WTC11 (cell line): Measurements from ENCODE around the gene NUTM2B. TPM values are rescaled to one million over a fixed set of nuclear protein-coding genes. Genes with fewer than 3 reads are reported as not detected.
"Not testable (repeated sequence)": the region's sequence is repeated elsewhere in the genome, so short reads cannot be mapped to it uniquely, and the experiment has no call there.

Source experiments
- ATAC-seq: fragments of 200-7000 bp; cut with Tn5 transposase; 2 replicates; pipeline ENCODE4 v1.10.0; 2021; ENCODE audit warnings: mild to moderate bottlenecking, moderate library complexity
- CTCF ChIA-PET: fragments of 300-600 bp; sonication (Branson Sonifier 250); formaldehyde crosslinking; loops from one replicate; lab custom pipeline; 2021; ENCODE audit warnings: antibody characterized with exemption; lab: Charles Lee
- POLR2A ChIA-PET: fragments of 350-600 bp; sonication (Branson Sonifier 250); formaldehyde crosslinking; loops from one replicate; lab custom pipeline; 2021; ENCODE audit warnings: antibody characterized with exemption; lab: Charles Lee
- DNase-seq: peaks from one replicate; pipeline ENCODE4 v3.0.0; 2021; ENCODE audit warnings: low spot score
- H3K27ac Mint-ChIP-seq: 2 replicates; pipeline ENCODE4 v1.8.0; 2021; ENCODE audit warnings: mixed read lengths
- H3K27me3 Mint-ChIP-seq: 2 replicates; pipeline ENCODE4 v1.8.0; 2021; ENCODE audit warnings: low read depth, mild to moderate bottlenecking, moderate library complexity, mixed read lengths
- H3K36me3 Mint-ChIP-seq: 2 replicates; pipeline ENCODE4 v1.8.0; 2021; ENCODE audit warnings: mixed read lengths
- H3K4me1 Mint-ChIP-seq: 2 replicates; pipeline ENCODE4 v1.8.0; 2022; ENCODE audit warnings: mixed read lengths
- H3K4me3 Mint-ChIP-seq: 2 replicates; pipeline ENCODE4 v1.8.0; 2021; ENCODE audit warnings: mild to moderate bottlenecking, moderate library complexity, mixed read lengths
- H3K9me3 Mint-ChIP-seq: 2 replicates; pipeline ENCODE4 v1.8.0; 2021; ENCODE audit warnings: mixed read lengths
- total RNA-seq: library from RNA; stranded (reverse); gene quantifications from 3 replicates; pipeline ENCODE4 v1.2.3, GENCODE V29; 2021

NUTM2B gene
- total RNA-seq, 1 experiment from 2014 or later: 0.20 TPM

DNA sequence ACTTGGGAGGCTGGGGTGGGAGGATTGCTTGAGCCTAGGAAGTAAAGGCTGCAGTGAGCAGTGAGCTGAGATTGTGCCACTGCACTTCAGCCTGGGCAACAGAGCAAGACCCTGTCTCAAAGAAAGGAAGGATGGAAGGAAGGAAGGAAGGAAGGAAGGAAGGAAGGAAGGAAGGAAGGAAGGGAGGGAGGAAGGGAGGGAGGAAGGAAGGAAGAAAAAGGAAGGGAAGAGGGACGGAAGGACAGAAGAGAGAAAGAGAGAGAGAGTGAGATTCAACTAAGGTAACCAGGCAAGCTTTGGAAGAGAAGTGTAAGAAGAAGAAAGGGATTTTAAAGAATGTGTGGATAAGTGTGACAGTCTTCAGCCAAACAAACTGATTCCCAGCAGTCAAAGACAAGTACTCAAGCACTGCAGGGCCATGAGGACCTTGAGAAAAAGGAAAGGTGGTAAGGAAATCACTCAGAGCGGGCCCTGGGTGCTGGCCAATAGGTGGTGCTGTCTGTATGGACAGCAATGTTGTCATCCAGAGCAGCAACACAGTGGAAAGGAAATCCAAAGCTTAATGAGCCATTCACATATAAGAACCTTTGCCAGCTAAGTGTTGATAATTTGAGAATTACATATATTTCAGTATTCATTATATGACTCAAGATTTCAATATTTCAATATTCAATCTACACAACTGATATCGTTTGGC lies 55.4 kb downstream of the NUTM2B start:
- H3K27me3 Mint-ChIP-seq, H3K9me3 Mint-ChIP-seq, H3K4me3 Mint-ChIP-seq, H3K4me1 Mint-ChIP-seq, H3K27ac Mint-ChIP-seq, H3K36me3 Mint-ChIP-seq, POLR2A ChIA-PET: not testable (repeated sequence)
- ATAC-seq (peak; percentile 93), DNase-seq (peak; percentile 25)
- CTCF ChIA-PET: interaction anchor here (0.7 kb wide), 1 partner anchor 1622 kb away, joined by 5 read pairs; no protein-coding TSS in a partner anchor

Other genes with a start within 250 kb of the NUTM2B start
- gene EIF5AL1, start 190.7 kb upstream of the NUTM2B start, total RNA-seq: 0.17 to 0.23 TPM (median 0.21 TPM) in 3 replicates
- gene SFTPA2, start 142.8 kb upstream of the NUTM2B start, total RNA-seq: 4.6 to 5.9 TPM (median 5.7 TPM) in 3 replicates
- gene SFTPA1, start 92.3 kb upstream of the NUTM2B start, total RNA-seq: 3.8 to 7.6 TPM (median 4.4 TPM) in 3 replicates
- gene NUTM2E, start 123.5 kb downstream of the NUTM2B start, total RNA-seq: 0.07 to 0.25 TPM (median 0.15 TPM) in 3 replicates
- gene SFTPD, start 245.9 kb downstream of the NUTM2B start, total RNA-seq: 0.66 to 1.1 TPM (median 0.80 TPM) in 3 replicates